Colonic mucosa (tissue), 4 donors: ENCODE measurements around the gene RAET1G. TPM values are rescaled to one million over a fixed set of nuclear protein-coding genes. Genes with fewer than 3 reads are reported as not detected.
"Not testable (repeated sequence)": the region's sequence is repeated elsewhere in the genome, so short reads cannot be mapped to it uniquely, and the experiment has no call there.

Experiments used
- DNase-seq: peaks from one replicate; pipeline ENCODE4 v3.0.0-alpha.2; 2020
- H3K27ac ChIP-seq: fragments of 200-600 bp; one replicate; pipeline ENCODE4 v1.8.0; 2021
- H3K27me3 ChIP-seq: fragments of 200-600 bp; one replicate; pipeline ENCODE4 v1.8.0; 2021
- H3K36me3 ChIP-seq: fragments of 200-600 bp; one replicate; pipeline ENCODE4 v1.8.0; 2021
- H3K4me1 ChIP-seq: fragments of 200-600 bp; one replicate; pipeline ENCODE4 v1.8.0; 2021; ENCODE audit warnings: mild to moderate bottlenecking
- H3K4me3 ChIP-seq: fragments of 200-600 bp; one replicate; pipeline ENCODE4 v1.8.0; 2021
- H3K9ac ChIP-seq, 2 donors: one replicate each; pipeline ENCODE4 v1.7.0; 2013; ENCODE audit warnings: control low read depth in 2 of 2, low read depth in 2 of 2, low read length in 2 of 2
- H3K9me3 ChIP-seq: fragments of 200-600 bp; one replicate; pipeline ENCODE4 v1.8.0; 2021
- intact Hi-C: fragments of 100-400 bp; cut with DNase I; formaldehyde crosslinking; loops from one replicate; pipeline ENCODE4 v1.14.1; 2022
- total RNA-seq, 2 donors: library from RNA; stranded (reverse); fragmentation: NEBNext Ultra II Directional in 1 of 2; extraction: Animal tissue kit (Norgen Biotek cat#: 25700) in 1 of 2; gene quantifications; one replicate each; pipeline ENCODE4 v1.2.1, GENCODE V29; 2021
- TF ChIP-seq, protein P1 (sequence below): fragments of 200-600 bp; IDR thresholded peaks from one replicate; pipeline ENCODE4 v1.8.0; 2022; ENCODE audit warnings: antibody characterized with exemption, mild to moderate bottlenecking
- donor health status: healthy.
- donor health status: DM: no; HTN: no; CAD: no.
- donor health status: DM: no; HTN: no; CAD: no.

RAET1G gene
- total RNA-seq, 2 donors from 2014 or later: 0.27 TPM; not detected in 1

DNA sequence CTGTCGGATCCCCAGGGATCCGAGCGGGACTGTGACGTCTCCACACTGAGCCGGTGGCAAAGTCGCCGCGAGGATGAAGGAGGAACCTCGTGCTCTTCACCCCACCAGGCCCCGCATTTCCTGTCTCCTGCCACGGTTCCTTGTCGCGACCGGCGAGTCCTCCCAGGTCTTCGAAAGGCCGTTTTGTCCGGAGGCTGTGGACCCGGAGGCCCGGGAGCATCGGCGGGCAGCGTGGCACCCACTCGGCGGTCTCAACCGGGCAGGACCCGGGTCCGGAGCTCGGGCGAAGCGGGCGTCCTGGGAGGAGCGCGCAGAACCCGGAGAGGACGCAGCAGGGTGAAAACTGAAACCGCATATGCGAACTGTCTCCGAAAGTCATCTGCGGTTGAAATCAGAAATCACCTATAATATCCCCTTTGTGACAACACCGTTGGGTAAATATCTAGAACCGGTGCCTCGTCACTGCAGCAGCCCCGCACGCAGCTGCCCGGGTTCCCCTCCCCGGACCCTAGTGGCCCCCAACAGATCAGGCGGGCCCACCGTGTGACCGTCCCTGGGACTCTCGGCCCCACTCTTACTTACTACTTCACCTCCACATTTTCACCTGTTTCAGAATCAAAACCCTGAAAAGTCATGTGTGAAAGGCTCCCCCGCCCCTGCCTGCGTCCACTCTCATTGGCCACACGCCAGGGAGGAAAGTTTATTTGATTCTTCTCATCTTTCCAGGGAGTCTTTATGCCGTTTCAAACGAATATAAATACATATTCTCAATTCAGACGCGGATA, 15.8 kb upstream of the RAET1G start:
- no peak overlapping the region for H3K27ac ChIP-seq
- peaks cover 9% of the 10 kb centered on the region for H3K4me1 ChIP-seq
- no peaks in the 10 kb centered on the region for H3K9me3 ChIP-seq
- peak overlapping the region; percentile 38 for H3K4me3 ChIP-seq
- TF ChIP-seq, protein P1, sequence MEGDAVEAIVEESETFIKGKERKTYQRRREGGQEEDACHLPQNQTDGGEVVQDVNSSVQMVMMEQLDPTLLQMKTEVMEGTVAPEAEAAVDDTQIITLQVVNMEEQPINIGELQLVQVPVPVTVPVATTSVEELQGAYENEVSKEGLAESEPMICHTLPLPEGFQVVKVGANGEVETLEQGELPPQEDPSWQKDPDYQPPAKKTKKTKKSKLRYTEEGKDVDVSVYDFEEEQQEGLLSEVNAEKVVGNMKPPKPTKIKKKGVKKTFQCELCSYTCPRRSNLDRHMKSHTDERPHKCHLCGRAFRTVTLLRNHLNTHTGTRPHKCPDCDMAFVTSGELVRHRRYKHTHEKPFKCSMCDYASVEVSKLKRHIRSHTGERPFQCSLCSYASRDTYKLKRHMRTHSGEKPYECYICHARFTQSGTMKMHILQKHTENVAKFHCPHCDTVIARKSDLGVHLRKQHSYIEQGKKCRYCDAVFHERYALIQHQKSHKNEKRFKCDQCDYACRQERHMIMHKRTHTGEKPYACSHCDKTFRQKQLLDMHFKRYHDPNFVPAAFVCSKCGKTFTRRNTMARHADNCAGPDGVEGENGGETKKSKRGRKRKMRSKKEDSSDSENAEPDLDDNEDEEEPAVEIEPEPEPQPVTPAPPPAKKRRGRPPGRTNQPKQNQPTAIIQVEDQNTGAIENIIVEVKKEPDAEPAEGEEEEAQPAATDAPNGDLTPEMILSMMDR: no peak
- H3K36me3 ChIP-seq: no peaks in the 10 kb centered on the region
- intact Hi-C loops: no loop called here
- H3K9ac ChIP-seq: peak overlapping the region in 1 of 2 donors; percentile 60
- peaks cover 44% of the 10 kb centered on the region for H3K27me3 ChIP-seq
- DNase-seq: no peak

DNA sequence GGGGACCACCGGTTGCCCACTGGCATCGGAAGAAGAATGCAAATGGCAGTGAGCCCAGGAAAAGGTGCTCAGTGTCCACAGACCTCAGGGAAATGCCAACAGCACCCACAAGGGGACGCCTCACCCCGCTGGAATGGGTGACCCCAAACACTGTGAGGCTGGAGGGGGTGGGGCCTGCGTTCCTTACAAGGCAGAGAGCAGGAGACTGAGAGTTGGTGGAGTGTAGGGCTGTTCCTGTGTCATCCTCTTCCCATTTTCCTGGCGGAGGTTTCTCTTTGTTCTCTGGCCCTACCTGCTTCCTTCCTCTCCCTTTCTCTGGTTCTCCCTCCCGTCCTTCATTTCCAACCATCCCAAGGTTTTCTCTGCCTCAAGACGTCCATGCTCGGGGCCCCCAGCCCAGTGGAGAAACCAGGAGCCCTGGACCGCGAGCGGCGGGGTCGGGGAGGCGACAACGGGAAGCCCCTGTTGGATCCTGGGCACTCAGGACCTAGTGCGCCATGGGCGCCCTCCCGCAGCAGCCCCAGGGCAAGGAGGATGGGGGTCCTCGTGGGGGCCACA, 15.2 kb upstream of the RAET1G start:
- Histone ChIP-seq H3K27me3 (peaks cover 49% of the 10 kb centered on the region), H3K9ac (peak overlapping the region in 1 of 2 donors; percentile 60), H3K4me3 (peak overlapping the region; percentile 38)
- H3K4me1 ChIP-seq, DNase-seq, H3K36me3 ChIP-seq, H3K9me3 ChIP-seq, H3K27ac ChIP-seq, intact Hi-C loops: not testable (repeated sequence)

DNA sequence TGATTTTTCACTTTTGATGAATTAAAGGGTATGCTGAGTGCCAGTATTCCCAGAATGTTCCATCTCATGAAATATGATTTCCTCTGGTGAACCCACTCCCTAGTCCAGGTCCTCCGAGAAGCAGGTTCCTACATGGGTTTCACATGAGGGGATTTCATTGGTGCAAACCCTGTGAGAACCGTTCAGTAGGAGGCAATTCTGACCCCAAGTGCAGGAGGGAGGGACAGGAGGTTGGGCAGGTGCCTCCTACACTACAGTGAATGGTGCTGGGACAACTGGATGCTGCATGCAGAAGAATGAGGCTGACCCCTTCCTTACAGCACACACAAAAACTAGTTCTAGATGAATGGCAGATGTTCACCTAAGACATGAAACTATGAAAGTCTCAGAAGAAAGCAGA, 13.8 kb upstream of the RAET1G start:
- peaks cover 51% of the 10 kb centered on the region for H3K27me3 ChIP-seq
- no peak for DNase-seq
- no peaks in the 10 kb centered on the region for H3K36me3 ChIP-seq
- no peak overlapping the region for H3K4me3 ChIP-seq
- TF ChIP-seq, protein P1: no peak
- peaks cover 9% of the 10 kb centered on the region for H3K4me1 ChIP-seq
- H3K27ac ChIP-seq: no peak overlapping the region
- intact Hi-C loops: no loop called here
- no peaks in the 10 kb centered on the region for H3K9me3 ChIP-seq
- no peak overlapping the region for H3K9ac ChIP-seq

DNA sequence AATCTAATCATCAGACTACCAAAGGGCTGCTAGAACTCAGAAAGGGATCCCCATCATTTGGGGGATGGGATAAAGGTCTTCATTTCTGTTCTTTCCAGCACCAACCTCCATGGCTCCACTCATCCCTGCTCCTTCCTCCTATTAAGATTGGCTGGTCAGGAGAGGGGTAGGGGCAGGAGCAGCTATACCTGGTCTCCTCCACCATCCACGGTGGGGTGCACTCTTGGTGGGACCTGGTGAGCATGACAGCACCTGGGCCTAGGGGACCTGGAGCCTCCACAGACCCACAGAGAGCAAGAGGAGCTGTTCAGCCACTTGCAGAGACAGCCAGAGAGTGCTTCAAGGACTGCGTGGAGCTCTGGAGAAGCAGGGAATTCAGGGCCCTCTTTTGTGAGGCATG, 12.7 kb upstream of the RAET1G start:
- peaks cover 41% of the 10 kb centered on the region for H3K27me3 ChIP-seq
- H3K36me3 ChIP-seq: no peaks in the 10 kb centered on the region
- DNase-seq: no peak
- no peak overlapping the region for H3K27ac ChIP-seq
- H3K9ac ChIP-seq: no peak overlapping the region
- intact Hi-C loops: loop anchor here (1.0 kb wide), 1 partner anchor 81 kb away; no protein-coding TSS in a partner anchor
- H3K9me3 ChIP-seq: no peaks in the 10 kb centered on the region
- TF ChIP-seq, protein P1: no peak
- no peak overlapping the region for H3K4me3 ChIP-seq
- H3K4me1 ChIP-seq: peaks cover 9% of the 10 kb centered on the region

DNA sequence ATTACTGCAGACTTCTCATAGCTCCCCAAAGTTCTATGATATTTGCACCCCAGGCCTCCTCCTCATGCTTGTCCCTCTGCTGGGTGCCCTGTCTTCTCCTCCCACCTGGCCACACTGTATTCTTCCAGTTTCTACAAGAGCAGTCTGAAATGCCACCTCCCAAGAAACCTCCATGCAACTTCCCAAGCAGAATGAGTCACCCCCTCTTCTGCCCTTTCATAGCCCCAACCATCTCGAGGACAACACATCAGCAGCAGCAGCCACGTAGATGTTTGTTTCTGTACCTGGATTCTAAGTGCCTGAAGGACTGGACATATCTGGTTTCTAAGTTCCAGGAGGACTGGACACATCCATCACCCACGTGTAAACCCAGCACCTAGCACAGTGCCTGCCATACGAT, 12.3 kb upstream of the RAET1G start:
- no peak overlapping the region for H3K9ac ChIP-seq
- H3K4me3 ChIP-seq: no peak overlapping the region
- H3K36me3 ChIP-seq: no peaks in the 10 kb centered on the region
- H3K27me3 ChIP-seq: peaks cover 37% of the 10 kb centered on the region
- TF ChIP-seq, protein P1: no peak
- no peak overlapping the region for H3K27ac ChIP-seq
- intact Hi-C loops: loop anchor here (1.0 kb wide), 1 partner anchor 81 kb away; no protein-coding TSS in a partner anchor
- peaks cover 9% of the 10 kb centered on the region for H3K4me1 ChIP-seq
- no peak for DNase-seq
- H3K9me3 ChIP-seq: no peaks in the 10 kb centered on the region
